CD4-positive, alpha-beta T cell treated with Interleukin-15 for 4 hours (primary cell): ENCODE results near the gene CMAS.
A peak's percentile ranks its signal among the peaks of the same experiment; 100 is the strongest.
"Not testable (repeated sequence)": the region's sequence is repeated elsewhere in the genome, so short reads cannot be mapped to it uniquely, and the experiment has no call there.

Experiments used
- DNase-seq: peaks from one replicate; pipeline ENCODE4 v3.0.0-alpha.2; 2020; ENCODE audit warnings: low spot score

The CMAS gene

GRCh38 chr12:22046090-22046967 lies at the start of gene CMAS:
Gene CMAS (plus strand): TSS chr12:22046218. CDS start chr12:22046304, 86 bp downstream.
- peak; percentile 76 for DNase-seq

GRCh38 chr12:21998295-21998694 lies 47.7 kb upstream of the CMAS start:
- no peak for DNase-seq

GRCh38 chr12:21998782-21999181 lies 47.2 kb upstream of the CMAS start:
- no peak for DNase-seq

GRCh38 chr12:22002430-22002829 lies 43.6 kb upstream of the CMAS start:
- DNase-seq = no peak

GRCh38 chr12:22007794-22008193 lies 38.2 kb upstream of the CMAS start:
- DNase-seq = not testable (repeated sequence)

- no peak for DNase-seq
Observed at GRCh38 chr12:22008196-22008595, 37.8 kb upstream of the CMAS start.

DNA sequence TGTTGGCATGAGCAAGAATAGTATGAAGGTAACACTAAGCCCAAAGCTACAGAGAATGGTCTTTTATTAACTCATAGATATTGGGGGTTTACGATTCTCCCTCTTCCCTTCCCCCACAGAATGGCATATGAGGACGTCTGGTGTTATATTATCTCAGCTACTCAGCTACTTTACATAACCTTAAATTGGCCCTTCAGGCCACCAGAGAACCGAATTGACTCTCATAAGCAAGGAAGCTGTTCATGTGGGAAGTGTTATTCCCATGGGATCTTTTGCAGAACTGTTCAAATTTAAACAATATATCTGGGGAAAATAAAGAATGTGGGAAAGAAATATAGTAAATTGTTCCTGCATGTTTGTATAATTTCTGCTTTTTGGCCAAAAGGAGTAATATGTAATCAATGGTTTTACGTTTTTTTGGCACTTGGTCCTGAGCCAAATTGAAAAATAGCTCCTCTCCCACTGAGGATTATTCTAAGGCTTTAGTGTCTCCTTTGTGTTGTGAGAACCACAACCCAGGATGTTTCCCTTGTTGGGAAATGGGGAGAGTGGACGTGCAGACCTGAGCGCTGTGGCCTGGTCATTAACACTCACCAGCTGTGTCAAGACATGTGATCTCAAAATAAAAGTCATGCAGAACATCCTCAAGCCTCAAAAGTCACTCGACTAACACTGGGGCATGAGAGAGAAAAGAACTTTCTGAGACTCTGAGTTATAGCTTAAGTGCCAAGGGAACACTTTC lies 31.8 kb upstream of the CMAS start:
- no peak for DNase-seq

DNA sequence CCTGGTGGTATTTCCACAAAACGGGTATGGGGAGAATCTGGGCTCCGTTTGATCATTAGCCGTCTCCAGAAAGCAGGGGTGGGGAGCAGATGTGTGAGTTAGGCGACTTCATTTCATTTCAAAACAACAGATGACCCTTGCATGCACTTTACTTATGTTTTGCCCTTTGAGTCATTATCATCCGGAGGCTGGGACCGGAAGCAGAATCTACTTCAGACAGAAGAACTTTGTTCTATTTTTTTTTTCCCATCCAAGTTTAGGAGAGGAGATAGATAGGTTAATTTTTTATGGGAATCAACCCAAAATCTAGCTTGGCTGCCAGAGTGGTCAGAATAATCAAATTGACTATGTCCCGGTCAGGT lies 31.3 kb upstream of the CMAS start:
- no peak for DNase-seq

DNA sequence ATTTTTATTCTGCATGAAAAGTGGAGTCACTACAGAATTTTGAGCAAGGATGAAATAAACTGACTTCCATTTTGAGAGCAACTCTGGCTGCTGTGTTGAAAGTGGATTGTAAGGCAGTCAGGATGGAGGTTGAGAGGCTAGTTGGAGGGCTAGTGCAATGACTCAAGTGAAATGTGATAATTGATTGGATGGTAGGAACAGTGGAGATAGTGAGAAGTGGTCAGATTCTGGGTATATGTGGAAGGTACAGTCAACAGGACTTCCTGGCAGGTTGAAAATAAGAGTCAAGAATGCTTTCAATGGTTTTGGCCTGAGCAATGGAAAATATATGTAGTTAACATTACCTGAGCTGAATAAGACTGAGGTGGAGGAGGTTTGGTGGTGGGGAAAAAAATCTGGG lies 29.0 kb upstream of the CMAS start:
- no peak for DNase-seq

- DNase-seq = no peak
Observed at GRCh38 chr12:22018860-22019259, 27.2 kb upstream of the CMAS start.

GRCh38 chr12:22023489-22023888 lies 22.5 kb upstream of the CMAS start:
- not testable (repeated sequence) for DNase-seq

- DNase-seq = no peak
Observed at GRCh38 chr12:22029491-22029890, 16.5 kb upstream of the CMAS start.

- DNase-seq = no peak
Observed at GRCh38 chr12:22029991-22030390, 16.0 kb upstream of the CMAS start.

- DNase-seq = no peak
Observed at GRCh38 chr12:22032732-22033131, 13.3 kb upstream of the CMAS start.

GRCh38 chr12:22034709-22035506 lies 11.1 kb upstream of the CMAS start:
- no peak for DNase-seq

GRCh38 chr12:22037947-22038346 lies 8.1 kb upstream of the CMAS start:
- DNase-seq = no peak

DNA sequence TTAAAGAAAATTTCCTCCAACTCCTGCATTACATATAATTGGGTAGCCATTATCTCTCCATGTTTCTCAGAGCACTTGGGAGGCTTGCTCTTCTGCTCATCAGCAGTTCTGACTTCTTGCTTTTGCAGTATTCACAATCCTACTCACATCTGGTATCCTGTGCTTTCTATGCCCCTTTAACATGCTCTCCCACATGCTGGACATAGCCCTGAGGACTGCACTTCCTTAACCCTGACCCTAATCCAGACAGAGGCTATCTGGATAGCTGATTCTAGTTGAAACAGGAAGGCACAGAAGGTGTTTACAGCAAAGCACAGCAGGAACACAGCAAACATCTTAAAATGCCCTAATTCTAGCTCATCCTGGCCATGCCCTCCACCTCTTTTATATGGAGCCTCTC lies 7.3 kb upstream of the CMAS start:
- DNase-seq = no peak

- no peak for DNase-seq
Observed at GRCh38 chr12:22039361-22039760, 6.7 kb upstream of the CMAS start.

DNA sequence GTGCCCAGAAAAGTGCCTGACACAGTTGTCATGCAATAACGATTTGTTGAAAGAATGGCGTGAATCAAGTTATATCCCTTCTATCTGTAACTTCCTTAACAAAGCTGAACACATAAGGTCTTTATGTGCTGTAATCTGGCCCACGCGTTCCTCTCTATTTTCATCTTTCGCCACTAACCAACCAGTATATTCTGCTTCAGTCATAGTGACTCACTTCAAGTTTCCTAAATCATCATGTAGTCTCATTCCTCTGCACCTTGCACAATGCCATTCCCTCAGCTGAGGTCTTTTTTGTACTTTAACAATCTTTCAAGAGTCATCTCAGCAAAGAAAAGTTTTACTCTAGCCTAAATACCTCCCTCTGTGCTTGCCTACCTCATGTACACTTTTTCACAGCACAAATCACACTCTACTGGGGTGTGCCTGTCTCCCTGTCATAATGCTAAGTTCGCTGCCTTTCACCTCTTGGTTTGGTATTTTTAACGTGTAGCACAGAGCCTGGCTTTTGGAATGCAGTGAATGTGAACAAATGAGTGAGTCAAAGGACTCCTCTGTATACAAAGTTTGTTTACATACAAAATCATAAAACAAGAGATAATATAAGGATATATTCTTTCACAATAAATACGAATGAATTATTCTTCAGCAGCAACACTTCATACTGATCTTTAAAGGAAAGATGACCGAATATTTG lies 2.9 kb upstream of the CMAS start:
- DNase-seq = no peak

- DNase-seq = no peak
Observed at GRCh38 chr12:22043943-22044342, 2.1 kb upstream of the CMAS start.

DNA sequence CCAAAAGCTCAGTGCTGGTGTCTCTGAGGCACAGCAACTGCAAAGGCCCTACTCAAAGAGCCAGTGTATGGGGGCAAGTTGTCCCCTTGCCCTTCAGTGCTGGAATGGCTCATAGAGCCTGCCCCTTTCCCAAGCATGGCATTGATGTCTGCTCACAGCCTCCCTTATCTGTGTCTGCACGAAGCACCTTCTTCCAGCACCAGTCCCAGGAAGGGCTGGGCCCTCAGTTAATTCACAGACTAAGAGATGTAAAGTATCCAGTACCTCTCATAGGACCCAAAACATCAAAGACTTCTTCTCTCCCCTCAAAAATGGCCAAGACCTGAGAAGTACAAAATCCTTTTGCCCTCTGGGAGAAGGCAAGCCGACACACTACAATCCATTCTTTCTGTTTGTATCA lies 1.6 kb upstream of the CMAS start:
- no peak for DNase-seq

DNA sequence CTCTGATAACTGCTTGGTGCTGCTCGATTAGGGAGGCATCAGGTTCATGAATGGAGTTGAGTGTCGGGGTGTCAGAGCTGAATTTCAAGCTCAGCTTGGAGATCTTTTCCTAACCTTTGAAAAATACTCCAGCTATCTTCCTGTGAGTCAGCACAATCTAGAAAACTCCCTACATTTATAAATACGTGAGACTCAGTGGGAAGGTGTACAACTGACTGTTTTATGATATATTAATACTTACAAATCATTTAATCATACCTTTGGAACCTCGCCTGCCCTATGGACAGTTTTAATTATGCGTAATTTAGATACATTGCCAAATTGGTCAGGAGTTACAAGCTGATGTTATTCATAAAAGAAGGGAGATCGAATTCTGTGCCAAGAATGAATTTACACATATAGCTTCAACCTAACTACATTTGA lies 961 bp downstream of the CMAS start:
- no peak for DNase-seq
